ENCODE measurements around the gene HSPA12A.

Gene HSPA12A

DNA sequence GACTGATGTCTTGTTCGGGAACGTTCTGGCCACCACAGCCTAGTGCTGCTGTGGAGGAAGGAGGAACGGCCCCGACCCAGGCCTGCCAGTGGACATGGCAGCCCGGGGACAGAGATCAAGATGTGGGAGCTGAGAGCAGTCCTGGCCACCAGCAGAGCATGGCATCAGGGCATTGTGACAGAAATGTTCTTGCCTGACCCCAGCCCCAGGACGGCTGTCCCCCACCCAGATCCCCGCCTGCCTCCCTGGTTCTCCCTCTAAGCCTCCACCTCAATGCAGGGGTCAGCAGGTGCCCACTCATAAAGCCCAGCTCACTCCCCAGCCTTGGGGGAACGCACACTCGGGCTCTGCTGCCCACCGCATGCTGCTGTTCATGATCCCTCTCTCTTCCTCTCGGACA lies 42.9 kb upstream of the HSPA12A start:
- Histone ChIP-seq H3K27ac (ENCODE audit: low read depth, low read length) (no peak overlapping the region), H3K18ac (ENCODE audit: low read length) (no peak overlapping the region), H3K4me3 (ENCODE audit: low read length) (no peak overlapping the region), H3K56ac (ENCODE audit: low read length) (no peak overlapping the region), H2BK120ac (ENCODE audit: low read depth, low read length) (no peak overlapping the region), H3K23ac (ENCODE audit: low read length) (no peak overlapping the region), H3K4ac (ENCODE audit: low read depth, low read length) (no peak overlapping the region), H2BK5ac (ENCODE audit: low read length) (no peak overlapping the region), H4K8ac (ENCODE audit: low read depth, low read length) (no peak overlapping the region), H3K4me1 (ENCODE audit: control insufficient read depth, low read depth, low read length) (peaks cover 2% of the 10 kb centered on the region), H4K5ac (ENCODE audit: low read length) (no peak overlapping the region), H3K4me2 (ENCODE audit: low read length) (no peak overlapping the region), H3K27me3 (ENCODE audit: insufficient read depth, low read length, poor library complexity) (no peaks in the 10 kb centered on the region), H2AK5ac (ENCODE audit: low read length) (no peak overlapping the region), H3K79me2 (ENCODE audit: control insufficient read depth, insufficient read depth, low read length) (no peaks in the 10 kb centered on the region), H3K9ac (ENCODE audit: low read length) (no peak overlapping the region), H2BK15ac (replicated peaks; ENCODE audit: low read depth) (no peak overlapping the region), H3K36me3 (ENCODE audit: control insufficient read depth, insufficient read depth, low read length) (no peaks in the 10 kb centered on the region), H3K79me1 (ENCODE audit: low read length) (no peaks in the 10 kb centered on the region)
- no CpG with 5 or more reads among the region's 11 CpGs for WGBS (ENCODE audit: extremely low coverage, insufficient coverage, low lambda C conversion rate)
- DNase-seq, result no peak

DNA sequence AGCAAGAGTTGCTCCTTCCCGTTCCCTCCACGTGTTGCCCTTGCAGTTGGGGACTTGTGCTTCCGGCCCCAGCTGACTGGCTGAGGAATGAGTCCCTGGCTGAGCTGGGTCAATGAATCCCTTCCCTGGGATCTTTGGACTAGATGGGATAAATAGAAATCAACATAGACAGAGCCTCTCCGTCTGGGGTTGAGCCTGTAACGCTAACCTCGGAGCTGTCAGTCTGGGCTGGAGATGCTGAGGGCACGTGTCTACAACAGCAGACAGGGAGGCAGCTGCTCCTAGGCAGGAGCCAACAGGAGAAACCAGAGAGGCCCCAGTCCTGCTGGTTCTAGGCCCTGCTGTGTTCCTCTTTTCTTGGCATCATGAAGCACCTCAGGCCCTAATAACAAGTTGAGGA lies 42.3 kb upstream of the HSPA12A start:
- Histone ChIP-seq H3K79me1 (ENCODE audit: low read length) (no peaks in the 10 kb centered on the region), H4K8ac (ENCODE audit: low read depth, low read length) (no peak overlapping the region), H4K5ac (ENCODE audit: low read length) (no peak overlapping the region), H2BK120ac (ENCODE audit: low read depth, low read length) (no peak overlapping the region), H2BK5ac (ENCODE audit: low read length) (no peak overlapping the region), H3K23ac (ENCODE audit: low read length) (no peak overlapping the region), H2BK15ac (replicated peaks; ENCODE audit: low read depth) (no peak overlapping the region), H3K79me2 (ENCODE audit: control insufficient read depth, insufficient read depth, low read length) (no peaks in the 10 kb centered on the region), H3K56ac (ENCODE audit: low read length) (no peak overlapping the region), H3K4me1 (ENCODE audit: control insufficient read depth, low read depth, low read length) (peaks cover 2% of the 10 kb centered on the region), H3K4me2 (ENCODE audit: low read length) (no peak overlapping the region), H3K27me3 (ENCODE audit: insufficient read depth, low read length, poor library complexity) (no peaks in the 10 kb centered on the region), H3K36me3 (ENCODE audit: control insufficient read depth, insufficient read depth, low read length) (no peaks in the 10 kb centered on the region), H3K27ac (ENCODE audit: low read depth, low read length) (no peak overlapping the region), H3K4me3 (ENCODE audit: low read length) (no peak overlapping the region), H3K9ac (ENCODE audit: low read length) (no peak overlapping the region), H3K4ac (ENCODE audit: low read depth, low read length) (no peak overlapping the region), H2AK5ac (ENCODE audit: low read length) (no peak overlapping the region), H3K18ac (ENCODE audit: low read length) (no peak overlapping the region)
- WGBS (ENCODE audit: extremely low coverage, insufficient coverage, low lambda C conversion rate), result no CpG with 5 or more reads among the region's 7 CpGs
- no peak for DNase-seq

DNA sequence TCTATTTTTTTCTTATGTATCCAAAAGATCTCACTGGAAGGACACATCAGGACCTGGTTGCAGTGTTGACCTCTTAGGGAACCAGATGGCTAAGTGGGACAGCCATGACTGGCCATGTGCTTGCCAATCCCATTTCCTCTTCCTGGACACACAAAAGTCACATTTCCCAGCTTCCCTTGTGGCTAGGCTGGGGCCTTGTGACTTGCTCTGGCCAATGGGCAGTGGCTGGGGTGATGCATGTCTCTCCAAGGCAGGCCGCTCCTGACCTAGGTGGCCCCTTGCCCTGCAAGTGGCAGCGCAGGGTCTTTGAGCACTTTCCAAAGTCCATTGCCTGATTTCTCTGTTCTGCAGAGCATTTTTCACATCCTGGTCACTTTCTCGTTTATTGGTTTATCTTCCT lies 41.7 kb upstream of the HSPA12A start:
- H3K4ac ChIP-seq (ENCODE audit: low read depth, low read length), result no peak overlapping the region
- no peak overlapping the region for H2BK15ac ChIP-seq (replicated peaks; ENCODE audit: low read depth)
- H4K5ac ChIP-seq (ENCODE audit: low read length), result no peak overlapping the region
- H3K79me2 ChIP-seq (ENCODE audit: control insufficient read depth, insufficient read depth, low read length), result no peaks in the 10 kb centered on the region
- no CpG with 5 or more reads among the region's 3 CpGs for WGBS (ENCODE audit: extremely low coverage, insufficient coverage, low lambda C conversion rate)
- H3K23ac ChIP-seq (ENCODE audit: low read length), result no peak overlapping the region
- no peak overlapping the region for H3K4me3 ChIP-seq (ENCODE audit: low read length)
- H3K56ac ChIP-seq (ENCODE audit: low read length), result no peak overlapping the region
- H2BK120ac ChIP-seq (ENCODE audit: low read depth, low read length), result no peak overlapping the region
- DNase-seq, result no peak
- H4K8ac ChIP-seq (ENCODE audit: low read depth, low read length), result no peak overlapping the region
- no peak overlapping the region for H3K9ac ChIP-seq (ENCODE audit: low read length)
- H3K79me1 ChIP-seq (ENCODE audit: low read length), result no peaks in the 10 kb centered on the region
- H3K36me3 ChIP-seq (ENCODE audit: control insufficient read depth, insufficient read depth, low read length), result no peaks in the 10 kb centered on the region
- H3K27ac ChIP-seq (ENCODE audit: low read depth, low read length), result no peak overlapping the region
- H3K27me3 ChIP-seq (ENCODE audit: insufficient read depth, low read length, poor library complexity), result no peaks in the 10 kb centered on the region
- H3K4me2 ChIP-seq (ENCODE audit: low read length), result no peak overlapping the region
- H3K4me1 ChIP-seq (ENCODE audit: control insufficient read depth, low read depth, low read length), result peaks cover 2% of the 10 kb centered on the region
- no peak overlapping the region for H2BK5ac ChIP-seq (ENCODE audit: low read length)
- H3K18ac ChIP-seq (ENCODE audit: low read length), result no peak overlapping the region
- H2AK5ac ChIP-seq (ENCODE audit: low read length), result no peak overlapping the region

DNA sequence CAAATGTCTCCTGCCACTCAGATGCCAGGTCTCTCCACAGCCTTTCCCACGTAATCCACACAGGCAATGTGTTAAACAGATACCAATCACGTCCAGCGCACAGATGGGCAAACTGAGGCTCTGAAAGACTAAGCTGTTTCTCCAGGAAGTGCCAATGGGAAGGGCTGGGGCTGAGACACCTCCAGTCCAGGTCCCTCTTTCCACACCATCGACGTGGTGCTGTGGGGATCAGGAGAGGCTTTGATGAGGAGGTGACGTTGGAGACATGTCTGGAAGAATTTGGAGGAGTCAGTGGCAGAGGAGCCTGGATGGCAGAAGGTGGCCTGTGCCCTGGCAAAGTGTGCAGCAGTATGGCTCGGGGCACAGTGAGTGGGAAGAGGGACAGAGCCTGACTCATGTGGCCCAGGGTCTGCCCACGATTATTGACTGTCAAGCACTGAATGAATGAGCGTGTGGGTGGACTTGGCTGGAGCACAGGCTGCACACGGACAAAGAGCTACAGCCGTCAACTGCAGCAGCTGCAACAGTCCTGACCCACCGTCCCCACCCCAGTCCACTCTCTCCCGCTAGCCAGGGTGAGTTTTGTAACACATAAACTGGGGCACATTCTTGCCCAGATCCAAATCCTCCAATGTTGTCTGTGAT lies 40.8 kb upstream of the HSPA12A start:
- H2BK120ac ChIP-seq (ENCODE audit: low read depth, low read length), result no peak overlapping the region
- H2BK15ac ChIP-seq (replicated peaks; ENCODE audit: low read depth), result no peak overlapping the region
- no peaks in the 10 kb centered on the region for H3K27me3 ChIP-seq (ENCODE audit: insufficient read depth, low read length, poor library complexity)
- no peak overlapping the region for H3K23ac ChIP-seq (ENCODE audit: low read length)
- no peak overlapping the region for H3K56ac ChIP-seq (ENCODE audit: low read length)
- WGBS (ENCODE audit: extremely low coverage, insufficient coverage, low lambda C conversion rate), result no CpG with 5 or more reads among the region's 13 CpGs
- H2BK5ac ChIP-seq (ENCODE audit: low read length), result no peak overlapping the region
- no peak overlapping the region for H4K5ac ChIP-seq (ENCODE audit: low read length)
- H2AK5ac ChIP-seq (ENCODE audit: low read length), result no peak overlapping the region
- peaks cover 2% of the 10 kb centered on the region for H3K4me1 ChIP-seq (ENCODE audit: control insufficient read depth, low read depth, low read length)
- DNase-seq, result no peak
- no peak overlapping the region for H3K4me2 ChIP-seq (ENCODE audit: low read length)
- no peak overlapping the region for H3K4ac ChIP-seq (ENCODE audit: low read depth, low read length)
- H4K8ac ChIP-seq (ENCODE audit: low read depth, low read length), result no peak overlapping the region
- no peak overlapping the region for H3K4me3 ChIP-seq (ENCODE audit: low read length)
- H3K27ac ChIP-seq (ENCODE audit: low read depth, low read length), result no peak overlapping the region
- no peak overlapping the region for H3K18ac ChIP-seq (ENCODE audit: low read length)
- no peaks in the 10 kb centered on the region for H3K79me2 ChIP-seq (ENCODE audit: control insufficient read depth, insufficient read depth, low read length)
- H3K79me1 ChIP-seq (ENCODE audit: low read length), result no peaks in the 10 kb centered on the region
- H3K9ac ChIP-seq (ENCODE audit: low read length), result no peak overlapping the region
- H3K36me3 ChIP-seq (ENCODE audit: control insufficient read depth, insufficient read depth, low read length), result no peaks in the 10 kb centered on the region

DNA sequence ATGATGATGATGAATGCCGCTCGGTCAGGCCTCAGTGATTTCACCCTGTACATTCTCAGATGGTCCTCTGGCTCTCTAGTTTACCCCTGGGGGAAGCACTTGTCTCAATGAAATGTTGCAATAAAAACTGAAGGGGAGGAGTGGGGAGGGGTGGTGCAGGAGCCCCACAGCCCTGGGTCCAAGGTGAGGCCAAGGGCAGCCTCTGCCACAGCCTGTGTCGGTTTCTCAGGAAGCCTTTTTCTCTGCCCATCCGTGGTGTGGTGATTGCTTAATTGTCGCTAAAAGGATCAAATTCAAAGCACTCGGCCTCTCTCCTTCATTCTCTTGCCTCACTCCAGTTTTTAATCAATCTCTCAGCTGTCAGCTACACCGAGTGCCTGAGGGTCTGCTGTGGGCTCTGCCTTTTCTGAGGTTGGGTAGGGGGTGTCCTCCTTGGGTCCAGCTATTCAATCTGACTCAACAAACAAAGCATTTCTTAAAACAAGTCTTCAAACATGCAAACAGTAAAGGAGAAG lies 39.1 kb upstream of the HSPA12A start:
- H3K9ac ChIP-seq (ENCODE audit: low read length), result no peak overlapping the region

DNA sequence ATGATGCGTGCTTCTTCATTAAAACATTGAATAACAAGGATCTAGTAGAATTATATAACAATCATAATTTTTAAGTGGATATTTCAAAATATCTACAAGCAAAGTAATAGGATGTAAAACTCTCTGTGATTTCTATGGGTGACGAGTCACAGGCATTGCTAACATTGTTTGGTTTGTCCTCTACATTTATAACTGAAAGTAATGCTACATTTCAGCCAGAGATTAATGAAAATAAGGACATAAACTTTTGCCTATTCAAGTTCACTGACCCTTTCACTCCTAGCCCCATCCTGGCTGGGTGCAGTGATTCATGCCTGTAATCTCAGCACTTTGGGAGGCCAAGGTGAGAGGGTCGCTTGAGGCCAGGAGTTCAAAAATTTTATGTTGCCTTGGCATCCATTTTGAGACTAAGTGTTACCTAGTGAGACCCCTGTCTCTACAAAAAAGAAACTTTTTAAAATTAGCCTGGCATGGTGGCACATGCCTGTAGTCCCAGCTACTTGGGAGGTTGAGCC lies 38.4 kb upstream of the HSPA12A start:
- Histone ChIP-seq H3K27me3 (ENCODE audit: insufficient read depth, low read length, poor library complexity) (no peaks in the 10 kb centered on the region), H3K79me1 (ENCODE audit: low read length) (no peaks in the 10 kb centered on the region), H2BK120ac (ENCODE audit: low read depth, low read length) (no peak overlapping the region), H3K4ac (ENCODE audit: low read depth, low read length) (no peak overlapping the region), H3K4me1 (ENCODE audit: control insufficient read depth, low read depth, low read length) (no peaks in the 10 kb centered on the region), H3K18ac (ENCODE audit: low read length) (no peak overlapping the region), H2BK5ac (ENCODE audit: low read length) (no peak overlapping the region), H3K9ac (ENCODE audit: low read length) (no peak overlapping the region), H2BK15ac (replicated peaks; ENCODE audit: low read depth) (no peak overlapping the region), H3K36me3 (ENCODE audit: control insufficient read depth, insufficient read depth, low read length) (no peaks in the 10 kb centered on the region), H3K56ac (ENCODE audit: low read length) (no peak overlapping the region), H4K8ac (ENCODE audit: low read depth, low read length) (no peak overlapping the region), H2AK5ac (ENCODE audit: low read length) (no peak overlapping the region), H3K23ac (ENCODE audit: low read length) (no peak overlapping the region), H3K27ac (ENCODE audit: low read depth, low read length) (no peak overlapping the region), H3K79me2 (ENCODE audit: control insufficient read depth, insufficient read depth, low read length) (no peaks in the 10 kb centered on the region), H3K4me3 (ENCODE audit: low read length) (no peak overlapping the region), H3K4me2 (ENCODE audit: low read length) (no peak overlapping the region), H4K5ac (ENCODE audit: low read length) (no peak overlapping the region)
- DNase-seq, result no peak
- WGBS (ENCODE audit: extremely low coverage, insufficient coverage, low lambda C conversion rate), result no CpG with 5 or more reads among the region's 3 CpGs

More for the DNA sequence above, 39.1 kb upstream of the HSPA12A start:
- Histone ChIP-seq H2BK15ac (replicated peaks; ENCODE audit: low read depth) (no peak overlapping the region), H3K79me2 (ENCODE audit: control insufficient read depth, insufficient read depth, low read length) (no peaks in the 10 kb centered on the region), H3K79me1 (ENCODE audit: low read length) (no peaks in the 10 kb centered on the region), H3K18ac (ENCODE audit: low read length) (no peak overlapping the region), H3K27me3 (ENCODE audit: insufficient read depth, low read length, poor library complexity) (no peaks in the 10 kb centered on the region), H2AK5ac (ENCODE audit: low read length) (no peak overlapping the region), H3K4me2 (ENCODE audit: low read length) (no peak overlapping the region), H2BK120ac (ENCODE audit: low read depth, low read length) (no peak overlapping the region), H3K4me1 (ENCODE audit: control insufficient read depth, low read depth, low read length) (no peaks in the 10 kb centered on the region), H3K4me3 (ENCODE audit: low read length) (no peak overlapping the region), H4K8ac (ENCODE audit: low read depth, low read length) (no peak overlapping the region), H2BK5ac (ENCODE audit: low read length) (no peak overlapping the region), H3K36me3 (ENCODE audit: control insufficient read depth, insufficient read depth, low read length) (no peaks in the 10 kb centered on the region), H3K4ac (ENCODE audit: low read depth, low read length) (no peak overlapping the region), H3K27ac (ENCODE audit: low read depth, low read length) (no peak overlapping the region), H4K5ac (ENCODE audit: low read length) (no peak overlapping the region), H3K23ac (ENCODE audit: low read length) (no peak overlapping the region), H3K56ac (ENCODE audit: low read length) (no peak overlapping the region)
- no CpG with 5 or more reads among the region's 7 CpGs for WGBS (ENCODE audit: extremely low coverage, insufficient coverage, low lambda C conversion rate)
- no peak for DNase-seq

Data from mesendoderm (in vitro differentiated cells).